HG03432 (cell line): ENCODE data around the gene PPP3CA.
"Not testable (repeated sequence)": the region's sequence is repeated elsewhere in the genome, so short reads cannot be mapped to it uniquely, and the experiment has no call there.

ENCODE experiments used
- ATAC-seq: cut with Tn5 transposase; IDR thresholded peaks from one replicate; pipeline ENCODE4 v1.9.1; 2021; ENCODE audit warnings: mild to moderate bottlenecking, moderate library complexity; ENCODE audit not compliant: unreplicated experiment

Gene PPP3CA

GRCh38 chr4:101258883-101259282, 88.4 kb downstream of the PPP3CA start:
- no peak for ATAC-seq

- ATAC-seq: no peak
These were observed 91.1 kb downstream of the PPP3CA start for GRCh38 chr4:101256222-101256621.

- ATAC-seq: no peak
These were observed 92.5 kb downstream of the PPP3CA start for GRCh38 chr4:101254776-101255175.

GRCh38 chr4:101253121-101253520, 94.2 kb downstream of the PPP3CA start:
- ATAC-seq: no peak

GRCh38 chr4:101252721-101253120, 94.6 kb downstream of the PPP3CA start:
- ATAC-seq: peak; percentile 70

- ATAC-seq: no peak
These were observed 96.1 kb downstream of the PPP3CA start for GRCh38 chr4:101251261-101251660.

- no peak for ATAC-seq
These were observed 103.0 kb downstream of the PPP3CA start for GRCh38 chr4:101244349-101244748.

- ATAC-seq: no peak
These were observed 104.9 kb downstream of the PPP3CA start for GRCh38 chr4:101242441-101242840.

- no peak for ATAC-seq
These were observed 107.2 kb downstream of the PPP3CA start for GRCh38 chr4:101240099-101240498.

- no peak for ATAC-seq
These were observed 107.7 kb downstream of the PPP3CA start for GRCh38 chr4:101239665-101240064.

- no peak for ATAC-seq
These were observed 108.6 kb downstream of the PPP3CA start for GRCh38 chr4:101238706-101239105.

- ATAC-seq: no peak
These were observed 109.6 kb downstream of the PPP3CA start for GRCh38 chr4:101237773-101238172.

GRCh38 chr4:101236097-101236496, 111.2 kb downstream of the PPP3CA start:
- ATAC-seq: no peak

GRCh38 chr4:101234141-101234540, 113.2 kb downstream of the PPP3CA start:
- not testable (repeated sequence) for ATAC-seq

- peak; percentile 78 for ATAC-seq
These were observed 115.1 kb downstream of the PPP3CA start for GRCh38 chr4:101232074-101232776.

GRCh38 chr4:101230801-101231426, 116.4 kb downstream of the PPP3CA start:
- no peak for ATAC-seq

- no peak for ATAC-seq
These were observed 118.2 kb downstream of the PPP3CA start for GRCh38 chr4:101229116-101229515.

GRCh38 chr4:101227715-101228114, 119.6 kb downstream of the PPP3CA start:
- ATAC-seq: no peak

GRCh38 chr4:101224358-101225218, 122.7 kb downstream of the PPP3CA start:
- ATAC-seq: no peak

GRCh38 chr4:101222156-101222845, 125.0 kb downstream of the PPP3CA start:
- ATAC-seq: no peak

GRCh38 chr4:101221294-101221693, 126.0 kb downstream of the PPP3CA start:
- no peak for ATAC-seq
